IMR-90 (cell line): ENCODE measurements around the gene TBX4. TPM values are rescaled to one million over a fixed set of nuclear protein-coding genes. Genes with fewer than 3 reads are reported as not detected.

Experiments used
- ATAC-seq: fragments of 200-7000 bp; cut with Tn5 transposase; 2 replicates; pipeline ENCODE4 v1.9.1; 2020; ENCODE audit warnings: low read depth, mild to moderate bottlenecking, moderate library complexity
- BruUV-seq: library from RNA; stranded (reverse); fragments of 400-500 nt; replicated peaks from 2 replicates; lab custom pipeline; 2021; lab: Mats Ljungman, UMichigan
- CTCF ChIA-PET: fragments of 300-600 bp; formaldehyde crosslinking; extraction: SDS; loops from one replicate; lab custom pipeline; 2021; ENCODE audit warnings: antibody characterized with exemption; lab: Yijun Ruan, JAX
- POLR2A ChIA-PET: fragments of 300-600 bp; sonication (Branson Sonifier 250); formaldehyde crosslinking; loops from one replicate; lab custom pipeline; 2022; ENCODE audit warnings: antibody characterized with exemption; ENCODE audit not compliant: unreplicated experiment; lab: Charles Lee
- DNase-seq: peaks from one replicate; pipeline ENCODE4 v3.0.0; 2013
- H2AFZ ChIP-seq: replicated peaks from 2 replicates; pipeline ENCODE3; 2013; ENCODE audit warnings: low read length, mild to moderate bottlenecking; ENCODE audit not compliant: poor library complexity
- H2AK5ac ChIP-seq: 2 replicates; pipeline ENCODE4 v1.6.1; 2013; ENCODE audit warnings: low read depth, low read length, inconsistent platforms
- H2AK9ac ChIP-seq: replicated peaks from 2 replicates; pipeline ENCODE3; 2013; ENCODE audit warnings: mild to moderate bottlenecking, low read depth, low read length, moderate library complexity; ENCODE audit not compliant: poor library complexity
- H2BK120ac ChIP-seq: 2 replicates; pipeline ENCODE4 v1.6.1; 2013; ENCODE audit warnings: low read depth, low read length, inconsistent platforms
- H2BK15ac ChIP-seq: 3 replicates; pipeline ENCODE4 v1.6.1; 2013; ENCODE audit warnings: low read depth, low read length, inconsistent platforms
- H2BK20ac ChIP-seq: 2 replicates; pipeline ENCODE4 v1.6.1; 2013; ENCODE audit warnings: low read depth, mild to moderate bottlenecking, inconsistent platforms, low read length, moderate library complexity
- H2BK5ac ChIP-seq: 2 replicates; pipeline ENCODE4 v1.6.1; 2013; ENCODE audit warnings: mild to moderate bottlenecking, low read depth, low read length, inconsistent platforms; ENCODE audit not compliant: poor library complexity, severe bottlenecking
- H3K14ac ChIP-seq: replicated peaks from 2 replicates; pipeline ENCODE4 v1.6.1; 2013; ENCODE audit warnings: low read depth, low read length, inconsistent platforms
- H3K18ac ChIP-seq: 2 replicates; pipeline ENCODE4 v1.6.1; 2013; ENCODE audit warnings: low read depth, low read length, control low read depth
- H3K23ac ChIP-seq: 2 replicates; pipeline ENCODE4 v1.6.1; 2013; ENCODE audit warnings: low read depth, low read length, inconsistent platforms
- H3K27ac ChIP-seq: 2 replicates; pipeline ENCODE4 v1.5.1; 2013; ENCODE audit warnings: mild to moderate bottlenecking, control low read depth, low read length; ENCODE audit not compliant: insufficient read depth
- H3K27me3 ChIP-seq: 2 replicates; pipeline ENCODE4 v1.6.1; 2013; ENCODE audit warnings: low read length; ENCODE audit not compliant: control insufficient read depth, insufficient read depth
- H3K36me3 ChIP-seq: 2 replicates; pipeline ENCODE4 v1.6.1; 2013; ENCODE audit warnings: low read length, mixed read lengths; ENCODE audit not compliant: control insufficient read depth, insufficient read depth
- H3K4ac ChIP-seq: 2 replicates; pipeline ENCODE4 v1.6.1; 2013; ENCODE audit warnings: low read depth, low read length, inconsistent platforms
- H3K4me1 ChIP-seq: 2 replicates; pipeline ENCODE4 v1.6.1; 2013; ENCODE audit warnings: low read length, mixed read lengths; ENCODE audit not compliant: control insufficient read depth, insufficient read depth
- H3K4me2 ChIP-seq: 2 replicates; pipeline ENCODE4 v1.6.1; 2013; ENCODE audit warnings: low read depth, mild to moderate bottlenecking, control low read depth, low read length, moderate library complexity
- H3K4me3 ChIP-seq: 2 replicates; pipeline ENCODE4 v1.5.1; 2013; ENCODE audit warnings: low read depth, mild to moderate bottlenecking, control low read depth, low read length, moderate library complexity; ENCODE audit not compliant: insufficient read depth
- H3K56ac ChIP-seq: 2 replicates; pipeline ENCODE4 v1.6.1; 2013; ENCODE audit warnings: low read length, inconsistent platforms; ENCODE audit not compliant: insufficient read depth; ENCODE audit errors: extremely low read depth
- H3K79me1 ChIP-seq, 2 experiments: 2 replicates each; pipeline ENCODE4 v1.6.1; 2013; ENCODE audit warnings: low read length in 2 of 2, inconsistent platforms in 1 of 2, low read depth in 1 of 2
- H3K9ac ChIP-seq: 2 replicates; pipeline ENCODE4 v1.6.1; 2013; ENCODE audit warnings: low read depth, low read length, control low read depth
- H3K9me1 ChIP-seq: 2 replicates; pipeline ENCODE4 v1.6.1; 2013; ENCODE audit warnings: low read length, inconsistent platforms; ENCODE audit not compliant: insufficient read depth
- H3K9me3 ChIP-seq: 2 replicates; pipeline ENCODE4 v1.6.1; 2013; ENCODE audit warnings: low read length; ENCODE audit not compliant: control insufficient read depth, insufficient read depth
- H4K20me1 ChIP-seq: 2 replicates; pipeline ENCODE4 v1.6.1; 2013; ENCODE audit warnings: low read length, inconsistent platforms; ENCODE audit not compliant: insufficient read depth
- H4K5ac ChIP-seq: 2 replicates; pipeline ENCODE4 v1.6.1; 2013; ENCODE audit warnings: mild to moderate bottlenecking, low read depth, low read length, control low read depth
- H4K8ac ChIP-seq, 2 experiments: 2 replicates each; pipeline ENCODE4 v1.6.1; 2013; ENCODE audit warnings: low read depth in 2 of 2, low read length in 2 of 2, control low read depth in 1 of 2, inconsistent platforms in 1 of 2
- H4K91ac ChIP-seq: 2 replicates; pipeline ENCODE4 v1.6.1; 2013; ENCODE audit warnings: low read depth, low read length, inconsistent platforms; ENCODE audit not compliant: insufficient read depth
- BHLHE40 ChIP-seq: fragments of 150-350 bp; IDR thresholded peaks from 2 replicates; pipeline ENCODE4 v1.6.1; 2016; ENCODE audit warnings: mild to moderate bottlenecking, low read depth, low read length
- CEBPB ChIP-seq: IDR thresholded peaks from 2 replicates; pipeline ENCODE4 v1.6.1; 2012; ENCODE audit warnings: low read depth, low read length, improper control_type of control experiment
- CHD1 ChIP-seq: IDR thresholded peaks from 2 replicates; pipeline ENCODE4 v1.6.1; 2012; ENCODE audit warnings: low read depth, low read length, improper control_type of control experiment
- FOS ChIP-seq: fragments of 150-350 bp; IDR thresholded peaks from 2 replicates; pipeline ENCODE4 v1.6.1; 2016; ENCODE audit warnings: low read depth, low read length
- MAFK ChIP-seq: IDR thresholded peaks from 2 replicates; pipeline ENCODE4 v1.6.1; 2012; ENCODE audit warnings: low read depth, low read length, improper control_type of control experiment
- MXI1 ChIP-seq: IDR thresholded peaks from 2 replicates; pipeline ENCODE4 v1.6.1; 2012; ENCODE audit warnings: low read depth, mild to moderate bottlenecking, low read length, moderate library complexity, borderline replicate concordance
- NFE2L2 ChIP-seq: fragments of 150-350 bp; IDR thresholded peaks from 2 replicates; pipeline ENCODE4 v1.6.1; 2016; ENCODE audit warnings: low read depth, mild to moderate bottlenecking, low read length
- POLR2A ChIP-seq: IDR thresholded peaks from 2 replicates; pipeline ENCODE4 v1.6.1; 2012; ENCODE audit warnings: mild to moderate bottlenecking, low read depth, low read length
- RAD21 ChIP-seq: IDR thresholded peaks from 2 replicates; pipeline ENCODE4 v1.6.1; 2012; ENCODE audit warnings: low read length, improper control_type of control experiment
- RCOR1 ChIP-seq: IDR thresholded peaks from 2 replicates; pipeline ENCODE4 v1.6.1; 2012; ENCODE audit warnings: mild to moderate bottlenecking, low read length, improper control_type of control experiment; ENCODE audit not compliant: insufficient replicate concordance
- RFX5 ChIP-seq: IDR thresholded peaks from 2 replicates; pipeline ENCODE4 v1.8.0; 2012; ENCODE audit warnings: low read depth, mild to moderate bottlenecking, low read length, moderate library complexity
- WGBS, 2 experiments: methylation state at CpG; one replicate each; pipeline versions ENCODE4 v1.1.5 to v1.1.7; 2013; ENCODE audit warnings: missing lambda C conversion rate in 2 of 2; ENCODE audit not compliant: insufficient read length in 1 of 2; ENCODE audit errors: extremely low coverage in 2 of 2; 5-methylcytosine and 5-hydroxymethylcytosine counted together
- dilution Hi-C: fragments of 300-500 bp; cut with HindIII; formaldehyde crosslinking; loops from one replicate; pipeline ENCODE4 v1.14.3; 2018; ENCODE audit warnings: low sequenced_read_pairs; ENCODE audit not compliant: unreplicated experiment
- in situ Hi-C: fragments of 300-500 bp; cut with MboI; formaldehyde crosslinking; loops from 3 replicates; pipeline ENCODE4 v1.14.3; 2019; ENCODE audit warnings: low sequenced_read_pairs, inconsistent platforms, mixed read lengths
- intact Hi-C: fragments of 100-400 bp; cut with micrococcal nuclease; formaldehyde crosslinking; loops from 2 replicates; pipeline ENCODE4 v1.10.0; 2022
- polyA plus RNA-seq, 3 experiments: library from polyadenylated mRNA; depleted of rRNA; stranded (reverse); fragments of >200 nt; gene quantifications; 2 replicates each; pipeline ENCODE4 v1.2.3, GENCODE V29; 2012; ENCODE audit warnings: low replicate concordance in 1 of 3
- total RNA-seq: library from RNA; depleted of rRNA; stranded (reverse); fragments of >200 nt; gene quantifications from 2 replicates; pipeline ENCODE4 v1.2.3, GENCODE V29; 2012
- TF ChIP-seq, protein P1 (sequence below): fragments of 150-350 bp; IDR thresholded peaks from 2 replicates; pipeline ENCODE4 v1.6.1; 2017; ENCODE audit warnings: mild to moderate bottlenecking, antibody characterized with exemption, low read length, low read depth
- TF ChIP-seq, protein P2 (sequence below): conservative IDR thresholded peaks from 2 replicates; pipeline ENCODE4 v1.5.1; 2012; ENCODE audit warnings: mild to moderate bottlenecking, low read depth, low read length, improper control_type of control experiment
- TF ChIP-seq, protein P3 (sequence below): fragments of 150-350 bp; IDR thresholded peaks from 2 replicates; pipeline ENCODE4 v1.6.1; 2016; ENCODE audit warnings: low read depth, mild to moderate bottlenecking, low read length, moderate library complexity, borderline replicate concordance

Gene TBX4
- total and polyA plus RNA-seq, 2 of the 4 experiments (the other 2 are of a cell fraction): 0.05 TPM; not detected in 1

DNA sequence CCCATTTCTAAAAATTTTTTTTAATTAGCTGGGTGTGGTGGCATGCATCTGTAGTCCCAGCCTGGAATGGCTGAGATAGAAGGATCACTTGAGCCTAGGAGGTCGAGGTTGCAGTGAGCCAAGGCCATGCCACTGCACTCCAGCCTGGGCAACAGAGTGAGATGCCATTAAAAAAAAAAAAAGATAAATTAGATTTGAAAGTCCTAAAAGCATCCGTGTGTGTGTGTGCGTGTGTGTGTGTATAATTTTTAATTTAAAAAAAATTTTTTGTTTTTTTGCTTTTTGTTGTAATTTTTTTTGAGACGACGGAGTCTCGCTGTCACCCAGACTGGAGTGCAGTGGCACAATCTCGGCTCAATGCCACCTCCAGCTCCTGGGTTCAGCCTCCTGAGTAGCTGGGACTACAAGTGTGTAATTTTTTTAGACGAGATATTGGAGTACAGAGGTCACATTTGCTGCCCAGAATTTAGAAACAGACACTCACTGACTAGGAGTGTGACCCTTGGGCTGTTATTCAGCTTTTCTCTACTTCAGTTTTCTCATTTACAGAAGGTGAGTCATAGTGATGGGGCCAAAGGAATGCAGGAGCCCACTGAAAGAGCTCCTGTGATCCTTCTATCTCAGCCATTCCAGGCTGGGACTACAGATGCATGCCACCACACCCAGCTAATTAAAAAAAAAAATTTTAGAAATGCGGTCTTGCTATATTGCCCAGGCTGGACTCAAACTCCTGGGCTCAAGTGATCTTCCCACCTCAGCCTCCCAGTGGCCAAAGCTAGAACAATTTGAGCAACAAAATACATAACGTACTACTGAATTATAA lies 25.5 kb upstream of the TBX4 start:
- in situ Hi-C loops: loop anchor here (10.0 kb wide), 1 partner anchor 418 kb away; no protein-coding TSS in a partner anchor
- TF ChIP-seq RAD21: no peak
- TF ChIP-seq, protein P1, sequence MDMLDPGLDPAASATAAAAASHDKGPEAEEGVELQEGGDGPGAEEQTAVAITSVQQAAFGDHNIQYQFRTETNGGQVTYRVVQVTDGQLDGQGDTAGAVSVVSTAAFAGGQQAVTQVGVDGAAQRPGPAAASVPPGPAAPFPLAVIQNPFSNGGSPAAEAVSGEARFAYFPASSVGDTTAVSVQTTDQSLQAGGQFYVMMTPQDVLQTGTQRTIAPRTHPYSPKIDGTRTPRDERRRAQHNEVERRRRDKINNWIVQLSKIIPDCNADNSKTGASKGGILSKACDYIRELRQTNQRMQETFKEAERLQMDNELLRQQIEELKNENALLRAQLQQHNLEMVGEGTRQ: no peak
- TF ChIP-seq NFE2L2: no peak
- TF ChIP-seq, protein P2, sequence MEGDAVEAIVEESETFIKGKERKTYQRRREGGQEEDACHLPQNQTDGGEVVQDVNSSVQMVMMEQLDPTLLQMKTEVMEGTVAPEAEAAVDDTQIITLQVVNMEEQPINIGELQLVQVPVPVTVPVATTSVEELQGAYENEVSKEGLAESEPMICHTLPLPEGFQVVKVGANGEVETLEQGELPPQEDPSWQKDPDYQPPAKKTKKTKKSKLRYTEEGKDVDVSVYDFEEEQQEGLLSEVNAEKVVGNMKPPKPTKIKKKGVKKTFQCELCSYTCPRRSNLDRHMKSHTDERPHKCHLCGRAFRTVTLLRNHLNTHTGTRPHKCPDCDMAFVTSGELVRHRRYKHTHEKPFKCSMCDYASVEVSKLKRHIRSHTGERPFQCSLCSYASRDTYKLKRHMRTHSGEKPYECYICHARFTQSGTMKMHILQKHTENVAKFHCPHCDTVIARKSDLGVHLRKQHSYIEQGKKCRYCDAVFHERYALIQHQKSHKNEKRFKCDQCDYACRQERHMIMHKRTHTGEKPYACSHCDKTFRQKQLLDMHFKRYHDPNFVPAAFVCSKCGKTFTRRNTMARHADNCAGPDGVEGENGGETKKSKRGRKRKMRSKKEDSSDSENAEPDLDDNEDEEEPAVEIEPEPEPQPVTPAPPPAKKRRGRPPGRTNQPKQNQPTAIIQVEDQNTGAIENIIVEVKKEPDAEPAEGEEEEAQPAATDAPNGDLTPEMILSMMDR: no peak
- no peak for TF ChIP-seq POLR2A
- no peak for TF ChIP-seq CEBPB
- TF ChIP-seq, protein P3, sequence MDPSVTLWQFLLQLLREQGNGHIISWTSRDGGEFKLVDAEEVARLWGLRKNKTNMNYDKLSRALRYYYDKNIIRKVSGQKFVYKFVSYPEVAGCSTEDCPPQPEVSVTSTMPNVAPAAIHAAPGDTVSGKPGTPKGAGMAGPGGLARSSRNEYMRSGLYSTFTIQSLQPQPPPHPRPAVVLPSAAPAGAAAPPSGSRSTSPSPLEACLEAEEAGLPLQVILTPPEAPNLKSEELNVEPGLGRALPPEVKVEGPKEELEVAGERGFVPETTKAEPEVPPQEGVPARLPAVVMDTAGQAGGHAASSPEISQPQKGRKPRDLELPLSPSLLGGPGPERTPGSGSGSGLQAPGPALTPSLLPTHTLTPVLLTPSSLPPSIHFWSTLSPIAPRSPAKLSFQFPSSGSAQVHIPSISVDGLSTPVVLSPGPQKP: no peak
- peak; percentile 16; the same call in 1 of the 2 replicates for TF ChIP-seq BHLHE40
- TF ChIP-seq MXI1: no peak
- no peak for TF ChIP-seq RCOR1
- TF ChIP-seq MAFK: no peak
- TF ChIP-seq FOS: peak; percentile 30; the same call in 1 of the 2 replicates
- TF ChIP-seq RFX5: no peak
- TF ChIP-seq CHD1: no peak

More for the DNA sequence above, 25.5 kb upstream of the TBX4 start:
- ChIA-PET CTCF (interaction anchor here (0.6 to 1.4 kb wide), 9 partner anchors 11 to 434 kb away, joined by 3 to 7 read pairs (median 3); no protein-coding TSS in a partner anchor), POLR2A (no interaction called here)
- H3K23ac ChIP-seq: no peak overlapping the region
- no peak overlapping the region for H3K4me2 ChIP-seq
- dilution Hi-C loops (no loop called here), intact Hi-C loops (no loop called here)
- H2AFZ ChIP-seq: no peak overlapping the region
- no peak overlapping the region for H2AK9ac ChIP-seq
- no peak overlapping the region for H3K4ac ChIP-seq
- no peak overlapping the region for H2BK5ac ChIP-seq
- BruUV-seq: no TSS peak
- no peaks in the 10 kb centered on the region for H4K20me1 ChIP-seq
- peak overlapping the region; percentile 42; the same call in 1 of the 2 replicates for H2BK120ac ChIP-seq
- no peak overlapping the region for H2BK15ac ChIP-seq
- no peak overlapping the region for H3K14ac ChIP-seq
- H3K9me1 ChIP-seq: peaks cover 7% of the 10 kb centered on the region
- no peaks in the 10 kb centered on the region for H3K79me1 ChIP-seq
- H3K4me1 ChIP-seq: peaks cover 3% of the 10 kb centered on the region
- H3K9ac ChIP-seq: no peak overlapping the region
- no peak overlapping the region for H3K27ac ChIP-seq
- WGBS, 2 experiments: 87 to 100% methylated on average over 2 to 7 of the region's 10 CpGs
- no peak overlapping the region for H3K56ac ChIP-seq
- H3K36me3 ChIP-seq: no peaks in the 10 kb centered on the region
- no peak overlapping the region for H2AK5ac ChIP-seq
- no peak overlapping the region for H2BK20ac ChIP-seq
- H3K27me3 ChIP-seq: peaks cover 8% of the 10 kb centered on the region
- H4K8ac ChIP-seq: no peak overlapping the region
- no peak overlapping the region for H4K5ac ChIP-seq
- H4K91ac ChIP-seq: no peak overlapping the region
- no peak overlapping the region for H3K18ac ChIP-seq
- H3K4me3 ChIP-seq: no peak overlapping the region
- no peaks in the 10 kb centered on the region; the same call in 1 of the 2 replicates for H3K9me3 ChIP-seq
- ATAC-seq (peak; percentile 85), DNase-seq (peak; percentile 79)
